GM23338 (cell line): ENCODE results near the gene CACNA1G. TPM values are rescaled to one million over a fixed set of nuclear protein-coding genes. Genes with fewer than 3 reads are reported as not detected.

Experiments used
- ATAC-seq: fragments of 200-7000 bp; cut with Tn5 transposase; 3 replicates; pipeline ENCODE4 v1.9.1; 2020
- DNase-seq: peaks from one replicate; pipeline ENCODE4 v3.0.0-alpha.2; 2015; ENCODE audit warnings: low spot score
- H2AFZ ChIP-seq: fragments of 200-600 bp; sonication (generic); 2 replicates; pipeline ENCODE4 v1.8.0; 2016; ENCODE audit warnings: antibody characterized with exemption, mild to moderate bottlenecking, moderate library complexity
- H3F3A ChIP-seq: fragments of 200-600 bp; sonication (generic); replicated peaks from 2 replicates; pipeline ENCODE4 v1.8.0; 2017; ENCODE audit warnings: antibody characterized with exemption, mixed run types, low read depth
- H3K27ac ChIP-seq: fragments of 200-600 bp; sonication (generic); 2 replicates; pipeline ENCODE4 v1.6.1; 2016; ENCODE audit warnings: low read depth
- H3K27me3 ChIP-seq: fragments of 200-600 bp; sonication (generic); 2 replicates; pipeline ENCODE4 v1.8.0; 2016; ENCODE audit warnings: mild to moderate bottlenecking, mixed run types, moderate library complexity; ENCODE audit not compliant: insufficient read depth
- H3K36me3 ChIP-seq: fragments of 200-600 bp; sonication (generic); 2 replicates; pipeline ENCODE4 v1.8.0; 2016; ENCODE audit warnings: mild to moderate bottlenecking; ENCODE audit not compliant: insufficient read depth
- H3K4me1 ChIP-seq: fragments of 200-600 bp; sonication (generic); 2 replicates; pipeline ENCODE4 v1.8.0; 2016; ENCODE audit warnings: mild to moderate bottlenecking, moderate library complexity; ENCODE audit not compliant: insufficient read depth
- H3K4me2 ChIP-seq: fragments of 200-600 bp; sonication (generic); 2 replicates; pipeline ENCODE4 v1.7.1; 2017; ENCODE audit warnings: mixed run types
- H3K4me3 ChIP-seq: fragments of 200-600 bp; sonication (generic); 2 replicates; pipeline ENCODE4 v1.6.1; 2016; ENCODE audit warnings: mixed run types
- H3K79me2 ChIP-seq: fragments of 200-600 bp; sonication (generic); replicated peaks from 2 replicates; pipeline ENCODE4 v1.8.0; 2017; ENCODE audit warnings: mild to moderate bottlenecking; ENCODE audit not compliant: insufficient read depth
- H3K9me2 ChIP-seq: fragments of 200-600 bp; sonication (generic); 2 replicates; pipeline ENCODE4 v1.8.0; 2017; ENCODE audit not compliant: insufficient read depth
- H4K20me1 ChIP-seq: fragments of 200-600 bp; sonication (generic); replicated peaks from 2 replicates; pipeline ENCODE4 v1.8.0; 2017; ENCODE audit warnings: mild to moderate bottlenecking; ENCODE audit not compliant: insufficient read depth
- H3K27ac Mint-ChIP-seq: 2 replicates; pipeline ENCODE4 v1.8.0; 2020; ENCODE audit warnings: inconsistent platforms, mild to moderate bottlenecking, moderate library complexity, mixed read lengths
- H3K27me3 Mint-ChIP-seq: 3 replicates; pipeline ENCODE4 v1.8.0; 2022; ENCODE audit warnings: low read depth, mild to moderate bottlenecking, moderate library complexity, mixed read lengths, inconsistent platforms; ENCODE audit not compliant: insufficient read depth, poor library complexity
- H3K36me3 Mint-ChIP-seq: 3 replicates; pipeline ENCODE4 v1.8.0; 2021; ENCODE audit warnings: low read depth, mild to moderate bottlenecking, inconsistent platforms, moderate library complexity, mixed read lengths
- H3K4me1 Mint-ChIP-seq: 3 replicates; pipeline ENCODE4 v1.8.0; 2020; ENCODE audit warnings: mild to moderate bottlenecking, inconsistent platforms, mixed read lengths
- H3K4me3 Mint-ChIP-seq: 3 replicates; pipeline ENCODE4 v1.8.0; 2021; ENCODE audit warnings: moderate library complexity, mild to moderate bottlenecking, inconsistent platforms, mixed read lengths
- H3K9me3 Mint-ChIP-seq: 3 replicates; pipeline ENCODE4 v1.8.0; 2020; ENCODE audit warnings: moderate library complexity, mild to moderate bottlenecking, inconsistent platforms, mixed read lengths
- EZH2 ChIP-seq: fragments of 200-600 bp; sonication (generic); IDR thresholded peaks from one replicate; pipeline ENCODE4 v1.8.0; 2017; ENCODE audit warnings: antibody characterized with exemption, mild to moderate bottlenecking, low read depth; ENCODE audit not compliant: unreplicated experiment
- EZH2phosphoT487 ChIP-seq: fragments of 200-600 bp; sonication (generic); IDR thresholded peaks from one replicate; pipeline ENCODE4 v1.8.1; 2018; ENCODE audit warnings: antibody characterized with exemption; ENCODE audit not compliant: unreplicated experiment
- JUNB ChIP-seq: IDR thresholded peaks from one replicate; pipeline ENCODE4 v1.6.1; 2016; ENCODE audit warnings: antibody characterized with exemption; ENCODE audit not compliant: unreplicated experiment
- NANOG ChIP-seq: IDR thresholded peaks from 2 replicates; pipeline ENCODE4 v1.6.1; 2016; ENCODE audit warnings: antibody characterized with exemption, borderline replicate concordance
- POLR2AphosphoS5 ChIP-seq: IDR thresholded peaks from 2 replicates; pipeline ENCODE4 v1.6.1; 2016; ENCODE audit warnings: antibody characterized with exemption, low read depth
- ZNF114 ChIP-seq: fragments of 250-450 bp; sonication (Bioruptor Pico); IDR thresholded peaks from 2 replicates; pipeline ENCODE4 v1.5.0; 2020; ENCODE audit warnings: mild to moderate bottlenecking, moderate library complexity
- ZNF331 ChIP-seq: fragments of 250-450 bp; sonication (Bioruptor Pico); IDR thresholded peaks from 2 replicates; pipeline ENCODE4 v1.5.0; 2020; ENCODE audit warnings: low read depth, mild to moderate bottlenecking, moderate library complexity
- polyA plus RNA-seq: library from polyadenylated mRNA; unstranded; fragments of >200 nt; fragmentation: Nextera tagmentation; extraction: Ambion mirVana; gene quantifications from 2 replicates; pipeline ENCODE4 v1.2.1, GENCODE V29; 2016
- total RNA-seq: library from RNA; depleted of rRNA; stranded (reverse); fragments of >200 nt; shearing (Covaris generic); gene quantifications from 2 replicates; pipeline ENCODE4 v1.2.3, GENCODE V29; 2014
- TF ChIP-seq, protein P1 (sequence below): fragments of 250-450 bp; sonication (Bioruptor Pico); IDR thresholded peaks from 2 replicates; pipeline ENCODE4 v1.5.0; 2020; ENCODE audit warnings: mild to moderate bottlenecking, moderate library complexity
- TF ChIP-seq, protein P2 (sequence below): IDR thresholded peaks from 2 replicates; pipeline ENCODE4 v1.6.1; 2016; ENCODE audit warnings: antibody characterized with exemption
- TF ChIP-seq, protein P3 (sequence below), 2 experiments: fragments of 200-600 bp in 1 of 2; sonication (generic) in 1 of 2; conservative IDR thresholded peaks; 2 replicates each; pipeline versions ENCODE4 v1.5.1 to v1.6.1; 2016 to 2017; ENCODE audit warnings: antibody characterized with exemption in 2 of 2, low read depth in 2 of 2, mild to moderate bottlenecking in 2 of 2, moderate library complexity in 1 of 2
- TF ChIP-seq, protein P4 (sequence below): IDR thresholded peaks from one replicate; pipeline ENCODE4 v1.6.1; 2018; ENCODE audit warnings: antibody characterized with exemption; ENCODE audit not compliant: unreplicated experiment

The CACNA1G gene
- total and polyA plus RNA-seq, 2 experiments from 2014 or later, result 1.4 to 5.1 TPM

DNA sequence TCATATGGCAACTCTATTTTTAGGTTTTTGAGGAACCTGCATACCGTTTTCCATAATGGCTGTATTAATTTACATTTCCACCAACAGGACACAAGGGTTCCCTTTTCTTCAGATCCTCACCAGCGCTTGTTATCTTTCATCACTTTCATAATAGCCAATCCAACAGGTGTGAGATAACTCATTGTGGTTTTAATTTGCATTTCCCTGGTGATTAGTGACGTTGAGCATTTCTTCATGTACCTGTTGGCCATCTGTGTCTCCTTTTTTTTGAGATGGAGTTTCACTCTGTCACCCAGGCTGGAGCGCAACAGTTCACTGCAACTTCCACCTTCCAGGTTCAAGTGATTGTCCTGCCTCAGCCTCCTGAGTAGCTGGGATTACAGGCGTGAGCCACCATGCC is 38.0 kb downstream of the CACNA1G start (continued):
- TF ChIP-seq, protein P1, sequence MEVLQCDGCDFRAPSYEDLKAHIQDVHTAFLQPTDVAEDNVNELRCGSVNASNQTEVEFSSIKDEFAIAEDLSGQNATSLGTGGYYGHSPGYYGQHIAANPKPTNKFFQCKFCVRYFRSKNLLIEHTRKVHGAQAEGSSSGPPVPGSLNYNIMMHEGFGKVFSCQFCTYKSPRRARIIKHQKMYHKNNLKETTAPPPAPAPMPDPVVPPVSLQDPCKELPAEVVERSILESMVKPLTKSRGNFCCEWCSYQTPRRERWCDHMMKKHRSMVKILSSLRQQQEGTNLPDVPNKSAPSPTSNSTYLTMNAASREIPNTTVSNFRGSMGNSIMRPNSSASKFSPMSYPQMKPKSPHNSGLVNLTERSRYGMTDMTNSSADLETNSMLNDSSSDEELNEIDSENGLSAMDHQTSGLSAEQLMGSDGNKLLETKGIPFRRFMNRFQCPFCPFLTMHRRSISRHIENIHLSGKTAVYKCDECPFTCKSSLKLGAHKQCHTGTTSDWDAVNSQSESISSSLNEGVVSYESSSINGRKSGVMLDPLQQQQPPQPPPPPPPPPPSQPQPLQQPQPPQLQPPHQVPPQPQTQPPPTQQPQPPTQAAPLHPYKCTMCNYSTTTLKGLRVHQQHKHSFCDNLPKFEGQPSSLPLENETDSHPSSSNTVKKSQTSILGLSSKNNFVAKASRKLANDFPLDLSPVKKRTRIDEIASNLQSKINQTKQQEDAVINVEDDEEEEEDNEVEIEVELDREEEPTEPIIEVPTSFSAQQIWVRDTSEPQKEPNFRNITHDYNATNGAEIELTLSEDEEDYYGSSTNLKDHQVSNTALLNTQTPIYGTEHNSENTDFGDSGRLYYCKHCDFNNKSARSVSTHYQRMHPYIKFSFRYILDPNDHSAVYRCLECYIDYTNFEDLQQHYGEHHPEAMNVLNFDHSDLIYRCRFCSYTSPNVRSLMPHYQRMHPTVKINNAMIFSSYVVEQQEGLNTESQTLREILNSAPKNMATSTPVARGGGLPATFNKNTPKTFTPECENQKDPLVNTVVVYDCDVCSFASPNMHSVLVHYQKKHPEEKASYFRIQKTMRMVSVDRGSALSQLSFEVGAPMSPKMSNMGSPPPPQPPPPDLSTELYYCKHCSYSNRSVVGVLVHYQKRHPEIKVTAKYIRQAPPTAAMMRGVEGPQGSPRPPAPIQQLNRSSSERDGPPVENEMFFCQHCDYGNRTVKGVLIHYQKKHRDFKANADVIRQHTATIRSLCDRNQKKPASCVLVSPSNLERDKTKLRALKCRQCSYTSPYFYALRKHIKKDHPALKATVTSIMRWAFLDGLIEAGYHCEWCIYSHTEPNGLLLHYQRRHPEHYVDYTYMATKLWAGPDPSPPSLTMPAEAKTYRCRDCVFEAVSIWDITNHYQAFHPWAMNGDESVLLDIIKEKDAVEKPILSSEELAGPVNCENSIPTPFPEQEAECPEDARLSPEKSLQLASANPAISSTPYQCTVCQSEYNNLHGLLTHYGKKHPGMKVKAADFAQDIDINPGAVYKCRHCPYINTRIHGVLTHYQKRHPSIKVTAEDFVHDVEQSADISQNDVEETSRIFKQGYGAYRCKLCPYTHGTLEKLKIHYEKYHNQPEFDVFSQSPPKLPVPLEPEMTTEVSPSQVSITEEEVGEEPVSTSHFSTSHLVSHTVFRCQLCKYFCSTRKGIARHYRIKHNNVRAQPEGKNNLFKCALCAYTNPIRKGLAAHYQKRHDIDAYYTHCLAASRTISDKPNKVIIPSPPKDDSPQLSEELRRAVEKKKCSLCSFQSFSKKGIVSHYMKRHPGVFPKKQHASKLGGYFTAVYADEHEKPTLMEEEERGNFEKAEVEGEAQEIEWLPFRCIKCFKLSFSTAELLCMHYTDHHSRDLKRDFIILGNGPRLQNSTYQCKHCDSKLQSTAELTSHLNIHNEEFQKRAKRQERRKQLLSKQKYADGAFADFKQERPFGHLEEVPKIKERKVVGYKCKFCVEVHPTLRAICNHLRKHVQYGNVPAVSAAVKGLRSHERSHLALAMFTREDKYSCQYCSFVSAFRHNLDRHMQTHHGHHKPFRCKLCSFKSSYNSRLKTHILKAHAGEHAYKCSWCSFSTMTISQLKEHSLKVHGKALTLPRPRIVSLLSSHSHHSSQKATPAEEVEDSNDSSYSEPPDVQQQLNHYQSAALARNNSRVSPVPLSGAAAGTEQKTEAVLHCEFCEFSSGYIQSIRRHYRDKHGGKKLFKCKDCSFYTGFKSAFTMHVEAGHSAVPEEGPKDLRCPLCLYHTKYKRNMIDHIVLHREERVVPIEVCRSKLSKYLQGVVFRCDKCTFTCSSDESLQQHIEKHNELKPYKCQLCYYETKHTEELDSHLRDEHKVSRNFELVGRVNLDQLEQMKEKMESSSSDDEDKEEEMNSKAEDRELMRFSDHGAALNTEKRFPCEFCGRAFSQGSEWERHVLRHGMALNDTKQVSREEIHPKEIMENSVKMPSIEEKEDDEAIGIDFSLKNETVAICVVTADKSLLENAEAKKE, result no peak
- no peak for TF ChIP-seq JUNB
- TF ChIP-seq EZH2, result no peak
- TF ChIP-seq, protein P2, sequence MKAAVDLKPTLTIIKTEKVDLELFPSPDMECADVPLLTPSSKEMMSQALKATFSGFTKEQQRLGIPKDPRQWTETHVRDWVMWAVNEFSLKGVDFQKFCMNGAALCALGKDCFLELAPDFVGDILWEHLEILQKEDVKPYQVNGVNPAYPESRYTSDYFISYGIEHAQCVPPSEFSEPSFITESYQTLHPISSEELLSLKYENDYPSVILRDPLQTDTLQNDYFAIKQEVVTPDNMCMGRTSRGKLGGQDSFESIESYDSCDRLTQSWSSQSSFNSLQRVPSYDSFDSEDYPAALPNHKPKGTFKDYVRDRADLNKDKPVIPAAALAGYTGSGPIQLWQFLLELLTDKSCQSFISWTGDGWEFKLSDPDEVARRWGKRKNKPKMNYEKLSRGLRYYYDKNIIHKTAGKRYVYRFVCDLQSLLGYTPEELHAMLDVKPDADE, result no peak

DNA sequence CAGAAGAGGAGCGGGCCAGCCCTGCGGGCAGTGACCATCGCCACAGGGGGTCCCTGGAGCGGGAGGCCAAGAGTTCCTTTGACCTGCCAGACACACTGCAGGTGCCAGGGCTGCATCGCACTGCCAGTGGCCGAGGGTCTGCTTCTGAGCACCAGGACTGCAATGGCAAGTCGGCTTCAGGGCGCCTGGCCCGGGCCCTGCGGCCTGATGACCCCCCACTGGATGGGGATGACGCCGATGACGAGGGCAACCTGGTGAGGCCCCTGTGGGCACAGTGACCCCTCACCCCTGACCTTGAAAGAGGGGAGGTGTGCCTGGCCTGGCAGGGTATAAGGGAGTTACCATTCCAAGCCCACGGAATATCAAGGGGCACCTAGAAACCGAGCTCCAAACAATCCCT is 39.1 kb downstream of the CACNA1G start:
- H3K27ac ChIP-seq, result no peak overlapping the region
- no peak for ATAC-seq
- no peak for TF ChIP-seq EZH2
- TF ChIP-seq NANOG, result no peak
- TF ChIP-seq, protein P2, result no peak
- TF ChIP-seq, protein P3, sequence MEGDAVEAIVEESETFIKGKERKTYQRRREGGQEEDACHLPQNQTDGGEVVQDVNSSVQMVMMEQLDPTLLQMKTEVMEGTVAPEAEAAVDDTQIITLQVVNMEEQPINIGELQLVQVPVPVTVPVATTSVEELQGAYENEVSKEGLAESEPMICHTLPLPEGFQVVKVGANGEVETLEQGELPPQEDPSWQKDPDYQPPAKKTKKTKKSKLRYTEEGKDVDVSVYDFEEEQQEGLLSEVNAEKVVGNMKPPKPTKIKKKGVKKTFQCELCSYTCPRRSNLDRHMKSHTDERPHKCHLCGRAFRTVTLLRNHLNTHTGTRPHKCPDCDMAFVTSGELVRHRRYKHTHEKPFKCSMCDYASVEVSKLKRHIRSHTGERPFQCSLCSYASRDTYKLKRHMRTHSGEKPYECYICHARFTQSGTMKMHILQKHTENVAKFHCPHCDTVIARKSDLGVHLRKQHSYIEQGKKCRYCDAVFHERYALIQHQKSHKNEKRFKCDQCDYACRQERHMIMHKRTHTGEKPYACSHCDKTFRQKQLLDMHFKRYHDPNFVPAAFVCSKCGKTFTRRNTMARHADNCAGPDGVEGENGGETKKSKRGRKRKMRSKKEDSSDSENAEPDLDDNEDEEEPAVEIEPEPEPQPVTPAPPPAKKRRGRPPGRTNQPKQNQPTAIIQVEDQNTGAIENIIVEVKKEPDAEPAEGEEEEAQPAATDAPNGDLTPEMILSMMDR (conservative IDR thresholded peaks at IDR 0.05; ENCODE audit: low read depth in 2 of 2), result no peak
- no peak for TF ChIP-seq ZNF331
- TF ChIP-seq POLR2AphosphoS5, result no peak
- no peak for TF ChIP-seq EZH2phosphoT487
- TF ChIP-seq ZNF114 (CRISPR knock-in tag), result no peak
- TF ChIP-seq, protein P4, sequence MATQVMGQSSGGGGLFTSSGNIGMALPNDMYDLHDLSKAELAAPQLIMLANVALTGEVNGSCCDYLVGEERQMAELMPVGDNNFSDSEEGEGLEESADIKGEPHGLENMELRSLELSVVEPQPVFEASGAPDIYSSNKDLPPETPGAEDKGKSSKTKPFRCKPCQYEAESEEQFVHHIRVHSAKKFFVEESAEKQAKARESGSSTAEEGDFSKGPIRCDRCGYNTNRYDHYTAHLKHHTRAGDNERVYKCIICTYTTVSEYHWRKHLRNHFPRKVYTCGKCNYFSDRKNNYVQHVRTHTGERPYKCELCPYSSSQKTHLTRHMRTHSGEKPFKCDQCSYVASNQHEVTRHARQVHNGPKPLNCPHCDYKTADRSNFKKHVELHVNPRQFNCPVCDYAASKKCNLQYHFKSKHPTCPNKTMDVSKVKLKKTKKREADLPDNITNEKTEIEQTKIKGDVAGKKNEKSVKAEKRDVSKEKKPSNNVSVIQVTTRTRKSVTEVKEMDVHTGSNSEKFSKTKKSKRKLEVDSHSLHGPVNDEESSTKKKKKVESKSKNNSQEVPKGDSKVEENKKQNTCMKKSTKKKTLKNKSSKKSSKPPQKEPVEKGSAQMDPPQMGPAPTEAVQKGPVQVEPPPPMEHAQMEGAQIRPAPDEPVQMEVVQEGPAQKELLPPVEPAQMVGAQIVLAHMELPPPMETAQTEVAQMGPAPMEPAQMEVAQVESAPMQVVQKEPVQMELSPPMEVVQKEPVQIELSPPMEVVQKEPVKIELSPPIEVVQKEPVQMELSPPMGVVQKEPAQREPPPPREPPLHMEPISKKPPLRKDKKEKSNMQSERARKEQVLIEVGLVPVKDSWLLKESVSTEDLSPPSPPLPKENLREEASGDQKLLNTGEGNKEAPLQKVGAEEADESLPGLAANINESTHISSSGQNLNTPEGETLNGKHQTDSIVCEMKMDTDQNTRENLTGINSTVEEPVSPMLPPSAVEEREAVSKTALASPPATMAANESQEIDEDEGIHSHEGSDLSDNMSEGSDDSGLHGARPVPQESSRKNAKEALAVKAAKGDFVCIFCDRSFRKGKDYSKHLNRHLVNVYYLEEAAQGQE, result no peak

More for the DNA sequence above, 39.1 kb downstream of the CACNA1G start:
- Histone ChIP-seq H3K27me3 (no peaks in the 10 kb centered on the region), H3K9me2 (no peaks in the 10 kb centered on the region), H3K79me2 (no peaks in the 10 kb centered on the region), H3K36me3 (no peaks in the 10 kb centered on the region), H3F3A (no peaks in the 10 kb centered on the region), H3K4me3 (no peak overlapping the region), H3K4me2 (no peak overlapping the region), H4K20me1 (no peaks in the 10 kb centered on the region), H3K4me1 (no peaks in the 10 kb centered on the region), H2AFZ (no peak overlapping the region)
- DNase-seq, result no peak
- H3K4me1 Mint-ChIP-seq, result peaks cover 16% of the 10 kb centered on the region
- H3K27ac Mint-ChIP-seq, result no peak overlapping the region
- no peak overlapping the region for H3K4me3 Mint-ChIP-seq
- H3K36me3 Mint-ChIP-seq, result no peaks in the 10 kb centered on the region
- H3K9me3 Mint-ChIP-seq, result no peaks in the 10 kb centered on the region; the same call in 2 of the 3 replicates
- peaks cover 13% of the 10 kb centered on the region for H3K27me3 Mint-ChIP-seq
